Measurements from ENCODE around the gene BMP5.

The BMP5 gene

GRCh38 chr6:55774286-55775028 lies 100.9 kb downstream of the BMP5 start:
- no peak for TF ChIP-seq CTCF (IDR thresholded peaks at IDR 0.05)

GRCh38 chr6:55773620-55774216 lies 101.7 kb downstream of the BMP5 start:
- TF ChIP-seq CTCF (IDR thresholded peaks at IDR 0.05): no peak

- TF ChIP-seq CTCF (IDR thresholded peaks at IDR 0.05): no peak
These were observed 102.7 kb downstream of the BMP5 start for GRCh38 chr6:55772730-55773129.

- no peak for TF ChIP-seq CTCF (IDR thresholded peaks at IDR 0.05)
These were observed 115.9 kb downstream of the BMP5 start for GRCh38 chr6:55759536-55759935.

- no peak for TF ChIP-seq CTCF (IDR thresholded peaks at IDR 0.05)
These were observed 117.0 kb downstream of the BMP5 start for GRCh38 chr6:55758156-55758937.

GRCh38 chr6:55756531-55757031 lies 118.8 kb downstream of the BMP5 start:
- TF ChIP-seq CTCF (IDR thresholded peaks at IDR 0.05): no peak

- TF ChIP-seq CTCF (IDR thresholded peaks at IDR 0.05): no peak
These were observed 126.5 kb downstream of the BMP5 start for GRCh38 chr6:55748880-55749279.

All from LNCAP (cell line).